G401.6 (cell line): ENCODE data around the gene PLAC9.
"Not testable (repeated sequence)": the region's sequence is repeated elsewhere in the genome, so short reads cannot be mapped to it uniquely, and the experiment has no call there.

Experiments
- FAIRE-seq: peaks from 2 replicates; lab custom pipeline; 2012; peaks lifted over from hg19 to GRCh38; lab: Jason Lieb, UNC

Gene PLAC9, protein sequence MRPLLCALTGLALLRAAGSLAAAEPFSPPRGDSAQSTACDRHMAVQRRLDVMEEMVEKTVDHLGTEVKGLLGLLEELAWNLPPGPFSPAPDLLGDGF

GRCh38 chr10:80132299-80133139 is at the start of gene PLAC9:
Gene PLAC9 (plus strand): TSS chr10:80132730. CDS start chr10:80132763, 33 bp downstream.
- no peak for FAIRE-seq

- no peak for FAIRE-seq
Observed at GRCh38 chr10:80090121-80090520, 42.4 kb upstream of the PLAC9 start.

DNA sequence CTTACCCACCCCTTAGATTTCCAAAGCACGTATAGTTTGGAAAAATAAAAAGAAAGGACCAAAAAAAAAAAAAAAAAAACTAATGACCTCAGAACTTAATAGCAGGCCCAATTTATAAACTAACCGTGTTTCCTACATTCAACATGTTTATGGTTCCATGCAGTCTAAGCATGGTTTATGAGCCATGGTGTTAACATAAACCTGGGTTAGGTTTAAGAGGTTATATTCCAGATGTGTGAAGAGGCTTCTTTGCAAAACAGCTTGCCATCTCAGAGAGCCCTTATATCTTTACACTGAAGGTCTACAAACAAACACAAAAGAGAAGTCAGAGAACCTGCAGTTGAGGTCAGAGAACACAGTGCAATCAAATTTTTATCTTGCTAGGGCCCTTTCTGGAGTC is 38.3 kb upstream of the PLAC9 start:
- FAIRE-seq = no peak

DNA sequence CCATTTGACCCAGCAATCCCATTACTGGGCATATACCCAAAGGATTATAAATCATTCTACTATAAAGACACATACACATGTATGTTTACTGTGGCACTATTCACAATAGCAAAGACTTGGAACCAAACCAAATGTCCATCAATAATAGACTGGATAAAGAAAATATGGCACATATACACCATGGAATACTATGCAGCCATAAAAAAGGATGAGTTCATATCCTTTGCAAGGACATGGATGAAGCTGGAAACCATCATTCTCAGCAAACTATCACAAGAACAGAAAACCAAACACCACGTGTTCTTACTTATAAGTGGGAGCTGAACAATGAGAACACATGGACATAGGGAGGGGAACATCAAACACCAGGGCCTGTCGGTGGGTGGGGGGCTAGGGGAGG is 34.3 kb upstream of the PLAC9 start:
- not testable (repeated sequence) for FAIRE-seq

DNA sequence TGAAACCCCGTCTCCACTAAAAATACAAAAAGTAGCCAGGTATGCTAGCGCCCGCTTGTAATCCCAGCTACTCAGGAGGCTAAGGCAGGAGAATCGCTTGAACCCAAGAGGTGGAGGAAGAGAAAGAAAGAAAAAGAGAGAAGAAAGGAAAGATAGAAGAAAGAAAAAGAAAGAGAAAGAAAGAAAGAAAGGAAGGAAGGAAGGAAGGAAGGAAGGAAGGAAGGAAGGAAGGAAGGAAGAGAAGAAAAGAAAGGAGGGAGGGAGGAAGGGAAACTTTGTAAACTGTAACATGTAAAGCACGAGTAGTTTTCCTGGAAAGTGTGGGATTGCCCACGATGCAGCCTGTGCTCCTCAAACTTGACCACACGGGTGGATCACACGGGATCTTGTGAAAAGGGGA is 33.2 kb upstream of the PLAC9 start:
- not testable (repeated sequence) for FAIRE-seq

DNA sequence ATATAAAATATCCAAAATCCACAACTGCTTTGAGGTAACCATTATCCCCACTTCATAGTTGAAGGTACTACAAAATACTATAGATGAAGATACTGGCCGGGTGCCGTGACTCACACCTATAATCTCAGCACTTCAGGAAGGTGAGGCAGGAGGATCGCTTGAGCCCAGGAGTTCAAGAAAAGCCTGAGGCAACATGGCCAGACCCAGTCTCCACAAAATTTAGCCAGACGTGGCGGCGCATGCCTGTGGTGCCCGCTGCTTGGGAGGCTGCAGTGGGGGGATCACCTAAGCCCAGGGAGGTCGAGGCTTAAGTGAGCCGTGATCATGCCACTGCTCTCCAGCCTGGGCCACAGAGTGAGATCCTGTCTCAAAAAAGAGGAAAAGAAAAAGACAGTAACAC is 32.4 kb upstream of the PLAC9 start:
- no peak for FAIRE-seq

- FAIRE-seq = no peak
Observed at GRCh38 chr10:80100861-80101695, 31.5 kb upstream of the PLAC9 start.

DNA sequence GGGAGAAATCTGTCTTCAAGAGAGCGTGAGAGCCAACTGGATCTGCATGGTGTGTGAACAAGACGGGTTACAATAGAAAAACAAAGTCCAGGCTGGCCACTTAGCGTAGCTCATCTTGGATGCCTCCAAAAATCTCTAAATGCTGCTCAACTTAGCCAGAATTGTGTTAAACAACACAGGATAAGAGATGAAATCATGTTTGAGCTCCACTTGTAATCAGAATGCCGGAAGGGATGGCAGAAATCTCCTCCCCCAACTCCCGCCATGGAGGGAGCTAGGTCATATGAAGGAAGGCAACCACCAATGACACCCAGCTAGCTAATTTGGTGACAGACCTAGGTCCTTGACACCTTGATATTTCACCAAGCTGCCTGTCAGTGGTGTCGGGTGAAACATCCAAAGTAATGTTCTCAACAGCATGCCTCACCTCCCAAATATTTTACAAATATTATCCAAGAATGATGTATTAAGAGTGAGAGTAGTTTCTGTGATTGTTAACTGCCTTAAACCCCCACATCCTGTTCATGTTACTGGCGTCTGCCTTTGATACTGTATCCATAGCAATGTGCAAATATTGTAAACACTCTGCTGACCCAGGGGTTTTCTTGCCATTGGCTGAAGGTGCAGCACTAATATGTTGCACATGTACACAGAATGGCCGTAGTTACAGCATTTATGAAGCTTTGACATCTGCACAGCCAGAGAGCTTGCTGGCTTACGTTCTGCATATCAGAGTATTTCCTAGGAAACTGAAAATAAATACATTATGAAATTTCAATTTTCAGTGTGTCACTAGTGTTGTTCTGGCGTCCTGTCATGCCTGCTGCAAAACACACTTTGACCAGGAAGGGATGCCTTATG is 28.2 kb upstream of the PLAC9 start:
- FAIRE-seq = no peak

DNA sequence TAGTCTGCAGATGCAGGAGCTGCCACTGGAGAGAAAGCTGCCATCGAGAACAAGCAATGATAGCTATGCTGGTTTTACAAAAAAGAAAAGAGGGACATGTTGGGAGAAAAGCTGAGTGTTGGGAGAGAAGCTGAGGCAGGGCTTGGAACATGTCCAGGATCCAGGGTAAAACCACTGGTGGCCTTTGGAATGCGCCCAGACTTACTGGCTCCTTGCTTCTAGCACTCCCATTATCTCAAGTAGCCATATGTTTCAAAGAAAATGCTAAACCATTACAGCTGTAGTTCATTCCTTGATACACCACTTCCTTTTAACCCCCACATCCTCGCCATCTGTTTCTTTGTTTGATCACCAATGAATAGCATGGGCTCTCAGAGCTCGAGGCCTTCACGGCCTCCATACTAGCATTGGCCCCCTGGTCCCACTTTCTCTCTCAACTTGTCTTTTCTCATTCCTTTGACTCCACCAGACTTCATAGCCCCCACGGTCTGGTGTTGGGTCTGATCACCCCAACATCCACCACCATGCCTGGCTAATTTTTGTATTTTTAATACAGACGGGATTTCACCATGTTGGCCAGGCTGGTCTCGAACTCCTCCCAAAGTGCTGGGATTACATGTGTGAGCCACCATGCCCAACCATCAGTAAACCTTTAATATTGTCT is 23.8 kb upstream of the PLAC9 start:
- no peak for FAIRE-seq

GRCh38 chr10:80110986-80111385 is 21.5 kb upstream of the PLAC9 start:
- no peak for FAIRE-seq

DNA sequence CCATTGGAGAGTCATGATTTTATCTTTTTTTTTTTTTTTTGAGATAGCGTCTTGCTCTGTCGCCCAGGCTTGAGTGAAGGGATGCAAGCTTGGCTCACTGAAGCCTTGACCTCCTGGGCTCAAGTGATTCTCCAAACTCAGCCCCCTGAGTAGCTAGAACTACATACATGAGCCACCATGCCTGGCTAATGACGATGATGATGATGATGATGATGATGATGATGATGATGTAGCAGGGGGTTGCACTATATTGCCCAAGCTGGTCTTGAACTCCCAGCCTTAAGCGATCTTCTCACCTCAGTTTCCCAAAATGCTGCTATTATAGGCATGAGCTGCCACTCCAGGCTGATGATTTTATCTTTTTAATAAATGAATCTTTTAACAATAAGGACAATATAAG is 13.9 kb upstream of the PLAC9 start:
- no peak for FAIRE-seq

GRCh38 chr10:80122110-80122710 is 10.3 kb upstream of the PLAC9 start:
- no peak for FAIRE-seq

- no peak for FAIRE-seq
Observed at GRCh38 chr10:80122746-80123145, 9.8 kb upstream of the PLAC9 start.

- FAIRE-seq = no peak
Observed at GRCh38 chr10:80126876-80127275, 5.7 kb upstream of the PLAC9 start.

DNA sequence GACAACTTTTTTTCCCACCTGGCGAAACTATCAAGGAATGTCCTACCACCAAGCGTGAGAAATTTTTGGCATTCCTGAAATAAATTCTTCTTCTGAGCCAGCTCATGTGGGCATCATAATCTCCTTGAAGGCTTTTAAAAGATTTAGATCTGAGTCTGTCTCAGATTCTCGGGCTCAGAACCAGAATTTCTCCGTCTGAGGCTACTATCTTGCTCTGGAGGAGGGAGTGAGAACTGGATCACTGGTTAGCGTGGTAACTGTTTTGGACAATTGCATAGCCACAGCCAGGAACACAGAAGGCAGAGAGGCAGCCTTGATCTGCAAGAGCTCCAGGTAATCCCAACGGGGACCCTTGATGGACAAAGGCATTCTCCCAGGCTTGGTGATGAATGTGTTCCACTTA is 1.0 kb upstream of the PLAC9 start:
- FAIRE-seq = no peak

- no peak for FAIRE-seq
Observed at GRCh38 chr10:80133206-80133605, 676 bp downstream of the PLAC9 start.

GRCh38 chr10:80133687-80134086 is 1.2 kb downstream of the PLAC9 start:
- not testable (repeated sequence) for FAIRE-seq

- FAIRE-seq = no peak
Observed at GRCh38 chr10:80136134-80136571, 3.6 kb downstream of the PLAC9 start.

DNA sequence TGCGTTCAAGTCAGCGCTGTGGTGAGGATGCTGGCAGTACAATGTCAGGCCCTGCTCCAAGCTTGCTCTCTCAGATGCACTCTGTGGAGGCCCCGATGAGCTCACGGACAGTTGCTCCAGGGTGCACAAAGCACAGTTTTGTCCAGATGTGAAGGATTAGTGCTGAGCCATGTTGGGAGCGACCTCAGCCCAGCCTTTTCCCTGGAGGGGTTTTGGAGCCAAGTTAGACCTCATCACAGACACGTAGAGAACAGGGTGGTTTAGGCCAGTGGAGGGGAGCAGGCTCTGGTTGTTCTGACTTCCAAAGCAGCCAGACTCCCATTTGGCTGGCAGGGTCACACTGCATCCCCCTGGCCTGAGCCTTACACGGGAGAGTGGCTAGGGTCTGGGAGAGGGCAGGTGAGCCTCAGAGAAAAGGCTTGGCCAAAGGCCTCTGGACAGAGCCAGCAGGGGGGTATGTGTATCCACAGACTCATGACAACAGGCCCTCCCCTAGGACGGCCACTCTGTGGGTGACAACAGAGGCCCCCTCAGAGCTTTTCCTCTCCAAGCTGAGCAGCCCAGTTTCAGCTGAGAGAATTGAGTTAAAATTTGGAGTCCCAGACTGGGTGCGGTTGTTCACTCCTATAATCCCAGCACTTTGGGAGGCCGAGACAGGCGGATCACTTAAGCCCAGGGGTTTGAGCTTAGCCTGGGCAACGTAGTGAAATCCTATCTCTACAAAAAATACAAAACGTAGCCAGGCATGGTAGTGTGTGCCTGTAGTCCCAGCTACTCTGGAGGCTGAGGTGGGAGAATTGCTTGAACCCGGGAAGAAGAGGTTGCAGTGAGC is 4.7 kb downstream of the PLAC9 start:
- no peak for FAIRE-seq

DNA sequence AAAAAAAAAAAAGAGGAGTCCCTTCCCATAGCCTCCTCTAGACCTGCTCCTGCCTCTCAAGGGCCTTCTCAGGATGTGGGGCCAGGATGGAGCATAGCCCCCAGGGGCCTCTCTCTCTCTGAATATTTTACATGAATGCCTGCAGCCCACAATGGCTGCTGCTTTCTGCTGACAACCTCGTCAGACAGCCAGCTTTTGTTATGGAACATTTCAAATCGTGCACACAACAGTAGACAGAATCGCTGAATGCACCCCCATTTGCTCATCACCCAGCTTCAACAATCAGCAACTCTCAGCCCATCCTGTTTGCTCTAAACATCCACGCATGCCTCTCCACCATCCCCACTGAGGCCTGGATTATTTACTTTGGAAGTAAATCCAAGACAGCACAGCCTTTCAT is 5.4 kb downstream of the PLAC9 start:
- FAIRE-seq = no peak
